Keratinocyte (primary cell): ENCODE results near the gene ABLIM2. TPM values are rescaled to one million over a fixed set of nuclear protein-coding genes. Genes with fewer than 3 reads are reported as not detected.

Experiments used
- DNase-seq: peaks from one replicate; pipeline ENCODE4 v3.0.0-alpha.2; 2011; ENCODE audit warnings: low read depth, missing footprints, low spot score
- FAIRE-seq: peaks from 2 replicates; lab custom pipeline; 2011; peaks lifted over from hg19 to GRCh38; lab: Jason Lieb, UNC
- H2AFZ ChIP-seq: 2 replicates; pipeline ENCODE4 v1.6.0; 2012; ENCODE audit warnings: low read length, control low read depth, inconsistent platforms; ENCODE audit not compliant: control insufficient read depth
- H3K27ac ChIP-seq: 2 replicates; pipeline ENCODE4 v1.5.1; 2011; ENCODE audit warnings: low read length; ENCODE audit not compliant: control insufficient read depth, insufficient read depth
- H3K27me3 ChIP-seq: 3 replicates; pipeline ENCODE4 v1.6.0; 2011; ENCODE audit warnings: low read length; ENCODE audit not compliant: control insufficient read depth, insufficient read depth; ENCODE audit errors: extremely low read depth
- H3K36me3 ChIP-seq, 2 experiments: 2 replicates in 1 of 2; 3 replicates in 1 of 2; pipeline ENCODE4 v1.5.1; 2011; ENCODE audit warnings: low read length in 2 of 2, mild to moderate bottlenecking in 1 of 2; ENCODE audit not compliant: control insufficient read depth in 2 of 2, insufficient read depth in 2 of 2; ENCODE audit errors: extremely low read depth in 1 of 2
- H3K4me1 ChIP-seq: 3 replicates; pipeline ENCODE4 v1.5.1; 2011; ENCODE audit warnings: low read length; ENCODE audit not compliant: control insufficient read depth, insufficient read depth; ENCODE audit errors: extremely low read depth
- H3K4me2 ChIP-seq: 3 replicates; pipeline ENCODE4 v1.6.0; 2011; ENCODE audit warnings: low read depth, low read length; ENCODE audit not compliant: control insufficient read depth, insufficient read depth; ENCODE audit errors: extremely low read depth
- H3K4me3 ChIP-seq, 3 experiments: fragments of 200-600 bp in 1 of 3; sonication (generic) in 1 of 3; 2 replicates in 2 of 3; 3 replicates in 1 of 3; pipeline ENCODE4 v1.5.1; 2011 to 2016; ENCODE audit warnings: low read length in 3 of 3, mild to moderate bottlenecking in 3 of 3, control low read depth in 2 of 3, inconsistent platforms in 1 of 3, low read depth in 1 of 3, mixed read lengths in 1 of 3, mixed run types in 1 of 3, moderate library complexity in 1 of 3; ENCODE audit not compliant: control insufficient read depth in 2 of 3, insufficient read depth in 2 of 3; ENCODE audit errors: extremely low read depth in 1 of 3
- H3K79me2 ChIP-seq: 2 replicates; pipeline ENCODE4 v1.6.0; 2012; ENCODE audit warnings: low read length; ENCODE audit not compliant: control insufficient read depth, insufficient read depth
- H3K9ac ChIP-seq: 3 replicates; pipeline ENCODE4 v1.6.0; 2011; ENCODE audit warnings: low read length; ENCODE audit not compliant: control insufficient read depth, insufficient read depth; ENCODE audit errors: extremely low read depth
- H3K9me1 ChIP-seq: 3 replicates; pipeline ENCODE4 v1.6.0; 2011; ENCODE audit warnings: low read length; ENCODE audit not compliant: control insufficient read depth, insufficient read depth; ENCODE audit errors: extremely low read depth
- H3K9me3 ChIP-seq: 2 replicates; pipeline ENCODE4 v1.5.1; 2012; ENCODE audit warnings: low read depth, low read length; ENCODE audit not compliant: control insufficient read depth
- H4K20me1 ChIP-seq: 3 replicates; pipeline ENCODE4 v1.6.0; 2011; ENCODE audit warnings: low read length; ENCODE audit not compliant: control insufficient read depth, insufficient read depth; ENCODE audit errors: extremely low read depth
- EZH2 ChIP-seq: IDR thresholded peaks from one replicate; pipeline ENCODE4 v1.6.1; 2012; ENCODE audit warnings: inconsistent platforms, mild to moderate bottlenecking, low read length, moderate library complexity
- dilution Hi-C: fragments of 300-500 bp; cut with MboI; formaldehyde crosslinking; loops from one replicate; pipeline ENCODE4 v1.7.0; 2020; ENCODE audit warnings: low sequenced_read_pairs; ENCODE audit not compliant: extremely low pct_ligation_motif_present
- polyA plus RNA-seq, 5 experiments: library from polyadenylated mRNA; depleted of rRNA in 3 of 5; stranded (reverse) in 3 of 5; stranded (forward) in 1 of 5; unstranded in 1 of 5; fragments of >200 nt; gene quantifications; 1 replicate in 1 of 5; 2 replicates in 3 of 5; 3 replicates in 1 of 5; pipeline versions ENCODE4 v1.2.1 to v1.2.3, GENCODE V29; 2011 to 2012; ENCODE audit warnings: missing spikeins in 2 of 5, low read depth in 1 of 5, low replicate concordance in 1 of 5
- TF ChIP-seq, protein P1 (sequence below), 3 experiments: IDR thresholded peaks in 1 of 3; conservative IDR thresholded peaks in 1 of 3; optimal IDR thresholded peaks in 1 of 3; 2 replicates in 2 of 3; 3 replicates in 1 of 3; pipeline versions ENCODE3 to v1.5.1; 2011; ENCODE audit warnings: low read length in 3 of 3, mild to moderate bottlenecking in 3 of 3, moderate library complexity in 2 of 3, control low read depth in 1 of 3, inconsistent platforms in 1 of 3; ENCODE audit not compliant: insufficient read depth in 2 of 3; ENCODE audit errors: extremely low read depth in 1 of 3

ABLIM2 gene
- polyA plus RNA-seq, 1 donor (not counting 4 experiments of a cell fraction or from before 2014, with no cell fraction given) = 0.94 TPM

DNA sequence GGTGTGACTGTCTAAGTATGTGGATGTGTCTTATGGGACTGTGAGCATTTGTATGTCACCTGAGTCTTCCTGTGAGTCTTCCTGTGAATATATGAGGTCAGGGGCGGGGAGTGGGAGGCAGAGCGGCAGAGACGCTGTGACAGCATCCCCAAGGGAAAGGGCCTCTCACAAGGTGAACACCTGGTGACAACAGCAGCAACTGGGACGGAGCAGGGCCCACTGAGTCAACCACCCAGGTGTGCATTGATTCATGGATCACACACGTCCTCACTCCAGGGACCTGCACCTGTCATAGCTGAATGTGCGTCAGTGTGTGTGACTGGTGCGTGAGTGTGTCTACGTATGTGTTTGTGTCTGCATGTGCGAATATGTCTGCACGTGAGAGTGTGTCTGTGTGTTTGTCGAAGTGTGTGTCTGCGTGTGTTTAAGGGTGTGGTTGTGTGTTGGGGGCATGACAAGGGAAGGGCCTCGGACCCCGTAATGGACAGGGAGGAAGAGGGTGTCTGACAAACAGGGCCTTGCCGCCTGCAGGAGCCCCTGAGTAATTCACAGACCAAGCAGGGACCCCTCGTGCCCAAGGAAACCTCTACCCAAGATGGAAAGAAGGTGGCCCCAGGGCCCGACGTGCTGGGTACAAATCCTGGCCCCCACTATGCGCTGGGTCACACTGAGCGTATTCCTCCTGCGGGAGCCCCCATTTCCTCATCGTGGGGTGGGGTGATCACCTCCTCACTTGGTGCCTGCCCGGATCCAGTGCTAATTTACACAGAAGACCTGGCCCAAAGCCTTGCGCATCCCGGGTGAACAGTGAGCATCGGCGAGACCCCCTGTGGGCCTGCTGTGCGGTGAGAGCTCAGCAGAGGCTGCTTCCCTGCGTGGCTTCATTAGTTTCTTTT is 76.7 kb downstream of the ABLIM2 start:
- peaks cover 29% of the 10 kb centered on the region for H3K27me3 ChIP-seq
- H3K9me3 ChIP-seq = no peaks in the 10 kb centered on the region
- H3K36me3 ChIP-seq = no peaks in the 10 kb centered on the region
- no peaks in the 10 kb centered on the region for H3K9me1 ChIP-seq
- no peak for DNase-seq
- H3K4me3 ChIP-seq = no peak overlapping the region
- no peak overlapping the region for H2AFZ ChIP-seq
- H3K4me1 ChIP-seq = no peaks in the 10 kb centered on the region
- H3K79me2 ChIP-seq = no peaks in the 10 kb centered on the region
- TF ChIP-seq EZH2 = no peak
- TF ChIP-seq, protein P1, sequence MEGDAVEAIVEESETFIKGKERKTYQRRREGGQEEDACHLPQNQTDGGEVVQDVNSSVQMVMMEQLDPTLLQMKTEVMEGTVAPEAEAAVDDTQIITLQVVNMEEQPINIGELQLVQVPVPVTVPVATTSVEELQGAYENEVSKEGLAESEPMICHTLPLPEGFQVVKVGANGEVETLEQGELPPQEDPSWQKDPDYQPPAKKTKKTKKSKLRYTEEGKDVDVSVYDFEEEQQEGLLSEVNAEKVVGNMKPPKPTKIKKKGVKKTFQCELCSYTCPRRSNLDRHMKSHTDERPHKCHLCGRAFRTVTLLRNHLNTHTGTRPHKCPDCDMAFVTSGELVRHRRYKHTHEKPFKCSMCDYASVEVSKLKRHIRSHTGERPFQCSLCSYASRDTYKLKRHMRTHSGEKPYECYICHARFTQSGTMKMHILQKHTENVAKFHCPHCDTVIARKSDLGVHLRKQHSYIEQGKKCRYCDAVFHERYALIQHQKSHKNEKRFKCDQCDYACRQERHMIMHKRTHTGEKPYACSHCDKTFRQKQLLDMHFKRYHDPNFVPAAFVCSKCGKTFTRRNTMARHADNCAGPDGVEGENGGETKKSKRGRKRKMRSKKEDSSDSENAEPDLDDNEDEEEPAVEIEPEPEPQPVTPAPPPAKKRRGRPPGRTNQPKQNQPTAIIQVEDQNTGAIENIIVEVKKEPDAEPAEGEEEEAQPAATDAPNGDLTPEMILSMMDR (optimal IDR thresholded peaks at IDR 0.05 in 1 of 3, IDR thresholded peaks at IDR 0.05 in 1 of 3, conservative IDR thresholded peaks at IDR 0.05 in 1 of 3; ENCODE audit: extremely low read depth in 1 of 3, insufficient read depth in 2 of 3, low read length in 3 of 3) = no peak
- no peak overlapping the region for H3K9ac ChIP-seq
- H3K4me2 ChIP-seq = no peak overlapping the region
- FAIRE-seq = no peak
- H4K20me1 ChIP-seq = no peaks in the 10 kb centered on the region
- dilution Hi-C loops = no loop called here
- no peak overlapping the region for H3K27ac ChIP-seq

DNA sequence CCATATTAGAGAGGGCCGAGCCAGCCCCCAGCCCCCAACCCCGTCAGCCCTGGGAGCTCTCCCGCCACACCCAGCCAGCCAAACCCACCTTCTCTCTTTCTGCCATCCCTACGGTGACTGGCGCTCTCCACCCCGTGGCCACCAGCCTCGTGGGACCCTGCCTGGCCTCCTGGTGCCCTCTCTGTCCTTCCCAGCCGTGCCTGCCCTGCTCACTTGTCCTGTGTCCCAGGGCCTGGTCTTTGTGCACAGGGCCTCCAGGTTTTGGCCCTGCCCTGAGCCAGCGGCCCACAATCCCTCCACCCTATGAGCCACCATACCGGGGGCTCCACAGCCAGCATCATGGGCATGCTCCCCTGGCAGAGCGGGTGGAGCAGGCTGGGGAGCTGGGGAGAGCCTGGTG is 77.4 kb downstream of the ABLIM2 start:
- FAIRE-seq = no peak

More for the DNA sequence above, 77.4 kb downstream of the ABLIM2 start:
- Histone ChIP-seq H3K4me2 (no peak overlapping the region), H3K79me2 (no peaks in the 10 kb centered on the region), H3K9me3 (no peaks in the 10 kb centered on the region), H3K9ac (no peak overlapping the region), H3K27me3 (peaks cover 29% of the 10 kb centered on the region), H3K4me3 (no peak overlapping the region), H2AFZ (no peak overlapping the region), H3K4me1 (no peaks in the 10 kb centered on the region), H3K27ac (no peak overlapping the region), H3K36me3 (no peaks in the 10 kb centered on the region), H4K20me1 (no peaks in the 10 kb centered on the region), H3K9me1 (no peaks in the 10 kb centered on the region)
- dilution Hi-C loops = no loop called here
- TF ChIP-seq, protein P1 (optimal IDR thresholded peaks at IDR 0.05 in 1 of 3, IDR thresholded peaks at IDR 0.05 in 1 of 3, conservative IDR thresholded peaks at IDR 0.05 in 1 of 3; ENCODE audit: extremely low read depth in 1 of 3, insufficient read depth in 2 of 3, low read length in 3 of 3) = no peak
- no peak for TF ChIP-seq EZH2
- DNase-seq = no peak
